ENCODE results near the gene TMEM169.

The TMEM169 gene

GRCh38 chr2:216126943-216127342 is 45.2 kb downstream of the TMEM169 start:
- Histone ChIP-seq H3K27ac (ENCODE audit: low read depth, low read length) (no peak overlapping the region), H3K9me2 (replicated peaks; ENCODE audit: control insufficient read depth, low read length) (no peaks in the 10 kb centered on the region), H3K27me3 (ENCODE audit: control insufficient read depth, low read length) (no peaks in the 10 kb centered on the region), H3K79me2 (ENCODE audit: control insufficient read depth, low read length) (peaks cover 81% of the 10 kb centered on the region), H3K4me2 (ENCODE audit: low read length) (no peak overlapping the region), H3K36me3 (ENCODE audit: control insufficient read depth, low read length) (peaks cover 97% of the 10 kb centered on the region), H3K9me3 (ENCODE audit: control insufficient read depth, insufficient read depth, low read length) (no peaks in the 10 kb centered on the region), H3F3A (ENCODE audit: control insufficient read depth, insufficient read depth) (peaks cover 2% of the 10 kb centered on the region; the same call in 1 of the 2 replicates), H3K4me1 (ENCODE audit: control insufficient read depth, low read length) (no peaks in the 10 kb centered on the region), H3K4me3 (ENCODE audit: low read length) (no peak overlapping the region), H4K20me1 (ENCODE audit: control insufficient read depth, insufficient read depth, low read depth, low read length) (peaks cover 6% of the 10 kb centered on the region; the same call in 1 of the 2 replicates)
- no peak for TF ChIP-seq CTCF (IDR thresholded peaks at IDR 0.05; ENCODE audit: low read depth, low read length, poor library complexity, severe bottlenecking)
- TF ChIP-seq EZH2phosphoT487 (IDR thresholded peaks at IDR 0.05; ENCODE audit: borderline replicate concordance, low read length) = no peak

DNA sequence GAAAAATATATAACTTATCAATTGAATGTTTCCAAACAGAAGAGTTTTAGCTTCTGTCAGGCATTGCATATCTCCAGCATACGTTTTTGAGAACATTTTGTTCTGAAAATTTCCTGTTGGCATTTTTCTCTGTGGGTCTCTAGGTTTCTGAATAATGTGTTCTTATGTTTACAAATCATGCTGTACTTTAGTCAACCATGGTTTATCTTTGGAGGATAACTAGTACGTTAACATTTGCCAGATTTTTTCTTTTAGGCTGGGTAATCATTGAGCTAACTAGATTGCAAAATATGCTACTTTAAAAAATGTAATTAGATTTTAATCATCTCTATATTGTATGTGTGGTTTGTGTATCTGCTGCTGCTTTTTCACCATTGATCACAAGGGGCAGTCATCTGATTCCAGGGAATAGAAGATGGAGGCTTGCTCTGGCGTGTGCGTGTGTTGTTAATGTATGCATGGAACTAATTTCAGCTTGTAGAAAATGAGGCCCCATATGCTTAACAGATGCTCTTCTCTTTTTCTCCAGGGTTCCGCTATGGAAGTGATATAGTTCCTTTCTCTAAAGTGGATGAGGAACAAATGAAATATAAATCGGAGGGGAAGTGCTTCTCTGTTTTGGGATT is 48.7 kb downstream of the TMEM169 start:
- Histone ChIP-seq H3K4me3 (ENCODE audit: low read length) (no peak overlapping the region), H3K9me3 (ENCODE audit: control insufficient read depth, insufficient read depth, low read length) (no peaks in the 10 kb centered on the region), H3K79me2 (ENCODE audit: control insufficient read depth, low read length) (peaks cover 56% of the 10 kb centered on the region), H3K27ac (ENCODE audit: low read depth, low read length) (no peak overlapping the region), H3K36me3 (ENCODE audit: control insufficient read depth, low read length) (peaks cover 97% of the 10 kb centered on the region), H3K9me2 (replicated peaks; ENCODE audit: control insufficient read depth, low read length) (no peaks in the 10 kb centered on the region), H3F3A (ENCODE audit: control insufficient read depth, insufficient read depth) (peaks cover 2% of the 10 kb centered on the region; the same call in 1 of the 2 replicates), H3K27me3 (ENCODE audit: control insufficient read depth, low read length) (no peaks in the 10 kb centered on the region), H3K4me1 (ENCODE audit: control insufficient read depth, low read length) (no peaks in the 10 kb centered on the region), H4K20me1 (ENCODE audit: control insufficient read depth, insufficient read depth, low read depth, low read length) (no peaks in the 10 kb centered on the region; the same call in 1 of the 2 replicates), H3K4me2 (ENCODE audit: low read length) (no peak overlapping the region)
- TF ChIP-seq EZH2phosphoT487 (IDR thresholded peaks at IDR 0.05; ENCODE audit: borderline replicate concordance, low read length) (no peak), CTCF (IDR thresholded peaks at IDR 0.05; ENCODE audit: low read depth, low read length, poor library complexity, severe bottlenecking) (no peak)

- peaks cover 96% of the 10 kb centered on the region for H3K36me3 ChIP-seq (ENCODE audit: control insufficient read depth, low read length)
- H3K4me3 ChIP-seq (ENCODE audit: low read length) = no peak overlapping the region
- H3F3A ChIP-seq (ENCODE audit: control insufficient read depth, insufficient read depth) = no peaks in the 10 kb centered on the region
- no peaks in the 10 kb centered on the region for H3K9me3 ChIP-seq (ENCODE audit: control insufficient read depth, insufficient read depth, low read length)
- no peaks in the 10 kb centered on the region for H3K27me3 ChIP-seq (ENCODE audit: control insufficient read depth, low read length)
- no peak overlapping the region for H3K27ac ChIP-seq (ENCODE audit: low read depth, low read length)
- TF ChIP-seq CTCF (IDR thresholded peaks at IDR 0.05; ENCODE audit: low read depth, low read length, poor library complexity, severe bottlenecking) (no peak), EZH2phosphoT487 (IDR thresholded peaks at IDR 0.05; ENCODE audit: borderline replicate concordance, low read length) (no peak)
- H3K4me2 ChIP-seq (ENCODE audit: low read length) = no peak overlapping the region
- H3K79me2 ChIP-seq (ENCODE audit: control insufficient read depth, low read length) = peaks cover 47% of the 10 kb centered on the region
- no peaks in the 10 kb centered on the region for H3K4me1 ChIP-seq (ENCODE audit: control insufficient read depth, low read length)
- no peaks in the 10 kb centered on the region for H3K9me2 ChIP-seq (replicated peaks; ENCODE audit: control insufficient read depth, low read length)
- H4K20me1 ChIP-seq (ENCODE audit: control insufficient read depth, insufficient read depth, low read depth, low read length) = no peaks in the 10 kb centered on the region; the same call in 1 of the 2 replicates
Measured at GRCh38 chr2:216131175-216131926, 49.6 kb downstream of the TMEM169 start.
